Measurements from ENCODE around the gene HYAL1. TPM values are rescaled to one million over a fixed set of nuclear protein-coding genes. Genes with fewer than 3 reads are reported as not detected.
A peak's percentile ranks its signal among the peaks of the same experiment; 100 is the strongest.

Gene HYAL1
- total and polyA plus RNA-seq, 2 donors from 2014 or later: 47.5 to 126 TPM

- TF ChIP-seq, protein P1, sequence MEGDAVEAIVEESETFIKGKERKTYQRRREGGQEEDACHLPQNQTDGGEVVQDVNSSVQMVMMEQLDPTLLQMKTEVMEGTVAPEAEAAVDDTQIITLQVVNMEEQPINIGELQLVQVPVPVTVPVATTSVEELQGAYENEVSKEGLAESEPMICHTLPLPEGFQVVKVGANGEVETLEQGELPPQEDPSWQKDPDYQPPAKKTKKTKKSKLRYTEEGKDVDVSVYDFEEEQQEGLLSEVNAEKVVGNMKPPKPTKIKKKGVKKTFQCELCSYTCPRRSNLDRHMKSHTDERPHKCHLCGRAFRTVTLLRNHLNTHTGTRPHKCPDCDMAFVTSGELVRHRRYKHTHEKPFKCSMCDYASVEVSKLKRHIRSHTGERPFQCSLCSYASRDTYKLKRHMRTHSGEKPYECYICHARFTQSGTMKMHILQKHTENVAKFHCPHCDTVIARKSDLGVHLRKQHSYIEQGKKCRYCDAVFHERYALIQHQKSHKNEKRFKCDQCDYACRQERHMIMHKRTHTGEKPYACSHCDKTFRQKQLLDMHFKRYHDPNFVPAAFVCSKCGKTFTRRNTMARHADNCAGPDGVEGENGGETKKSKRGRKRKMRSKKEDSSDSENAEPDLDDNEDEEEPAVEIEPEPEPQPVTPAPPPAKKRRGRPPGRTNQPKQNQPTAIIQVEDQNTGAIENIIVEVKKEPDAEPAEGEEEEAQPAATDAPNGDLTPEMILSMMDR (IDR thresholded peaks at IDR 0.05; ENCODE audit: borderline replicate concordance, extremely low read depth, insufficient read depth): no peak
- Histone ChIP-seq H3K27me3 (ENCODE audit: control insufficient read depth, insufficient read depth, low read length) (no peaks in the 10 kb centered on the region), H3K4me3 (ENCODE audit: low read length in 3 of 3) (peak within 1 kb of the TSS; percentile 81 to 97 (median 86)), H3K9me3 (ENCODE audit: control insufficient read depth in 2 of 3, insufficient read depth in 1 of 3, low read length in 3 of 3) (no peaks in the 10 kb centered on the region), H3K4me1 (ENCODE audit: control insufficient read depth in 2 of 3, insufficient read depth in 2 of 3, low read depth in 1 of 3, low read length in 3 of 3) (peaks cover 0 to 36% (median 21%) of the 10 kb centered on the region in 3 donors), H3K9ac (ENCODE audit: low read length in 3 of 3) (peak within 1 kb of the TSS; percentile 70 to 91 (median 72)), H3K27ac (ENCODE audit: low read depth in 2 of 2, low read length in 2 of 2) (peak within 1 kb of the TSS; percentile 96 to 98), H3K36me3 (ENCODE audit: control insufficient read depth in 2 of 3, insufficient read depth in 3 of 3, low read length in 3 of 3) (peaks cover 0 to 26% (median 14%) of the 10 kb centered on the region in 3 donors)
- intact Hi-C loops (cut with DNase I): no loop called here
- FAIRE-seq (no peak), DNase-seq (peak; percentile 96 to 99 (median 97))
These were observed 47.4 kb upstream of the HYAL1 start, which contains the start of the genes CYB561D2 and NPRL2 for GRCh38 chr3:50350527-50351322. Gene CYB561D2, plus strand, starts transcription at chr3:50350862. Its CDS starts 572 bp downstream, at chr3:50351434. Gene NPRL2, minus strand, starts transcription at chr3:50350775. Its CDS starts 123 bp downstream, at chr3:50350652.

- Histone ChIP-seq H3K4me3 (ENCODE audit: low read length in 3 of 3) (peak overlapping the region; percentile 81 to 97 (median 86)), H3K27ac (ENCODE audit: low read depth in 2 of 2, low read length in 2 of 2) (peak overlapping the region; percentile 40 to 96), H3K9ac (ENCODE audit: low read length in 3 of 3) (peak overlapping the region; percentile 34 to 91 (median 70)), H3K27me3 (ENCODE audit: control insufficient read depth, insufficient read depth, low read length) (no peaks in the 10 kb centered on the region), H3K36me3 (ENCODE audit: control insufficient read depth in 2 of 3, insufficient read depth in 3 of 3, low read length in 3 of 3) (peaks cover 0 to 21% (median 14%) of the 10 kb centered on the region in 3 donors), H3K4me1 (ENCODE audit: control insufficient read depth in 2 of 3, insufficient read depth in 2 of 3, low read depth in 1 of 3, low read length in 3 of 3) (peaks cover 0 to 36% (median 17%) of the 10 kb centered on the region in 3 donors), H3K9me3 (ENCODE audit: control insufficient read depth in 2 of 3, insufficient read depth in 1 of 3, low read length in 3 of 3) (no peaks in the 10 kb centered on the region)
- TF ChIP-seq, protein P1 (IDR thresholded peaks at IDR 0.05; ENCODE audit: borderline replicate concordance, extremely low read depth, insufficient read depth): no peak
- no peak for FAIRE-seq
- no peak for DNase-seq
- intact Hi-C loops (cut with DNase I): no loop called here
These were observed 46.8 kb upstream of the HYAL1 start for GRCh38 chr3:50350213-50350526.

DNA sequence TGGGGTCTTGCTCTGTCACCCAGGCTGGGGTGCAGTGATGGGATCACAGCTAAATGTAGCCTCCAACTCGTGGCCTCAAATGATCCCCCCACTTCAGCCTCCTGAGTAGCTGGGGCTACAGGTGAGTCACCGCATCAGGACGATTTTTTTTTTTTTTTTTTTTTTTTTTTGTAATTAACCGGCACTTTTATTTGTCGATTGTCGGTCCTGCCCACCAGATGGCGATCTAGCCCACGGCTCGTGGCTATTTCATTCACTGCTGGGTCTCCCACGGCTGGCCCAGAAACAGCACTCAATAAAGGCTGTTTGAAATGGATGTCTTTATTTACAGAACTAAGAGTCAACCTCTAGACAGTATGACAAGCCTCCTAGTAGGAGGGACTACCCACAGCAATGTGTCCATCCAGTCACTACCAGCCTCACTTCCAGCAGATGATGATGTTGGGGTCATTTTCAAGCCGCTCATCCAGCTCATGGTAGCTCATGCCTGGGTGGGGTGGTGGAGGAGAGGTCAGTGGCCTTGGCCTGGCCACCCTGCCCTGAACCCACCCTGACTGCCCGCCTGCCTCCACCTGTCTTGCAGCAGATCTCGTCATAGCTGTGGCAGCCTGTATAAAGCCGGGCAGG is 43.9 kb upstream of the HYAL1 start:
- intact Hi-C loops (cut with DNase I): loop anchor here (5.0 kb wide), 1 partner anchor 195 kb away; no protein-coding TSS in a partner anchor

More for the DNA sequence above, 43.9 kb upstream of the HYAL1 start:
- no peaks in the 10 kb centered on the region for H3K27me3 ChIP-seq (ENCODE audit: control insufficient read depth, insufficient read depth, low read length)
- peak; percentile 82 to 90 (median 85) for DNase-seq
- no peaks in the 10 kb centered on the region for H3K9me3 ChIP-seq (ENCODE audit: control insufficient read depth in 2 of 3, insufficient read depth in 1 of 3, low read length in 3 of 3)
- peak; percentile 85 for FAIRE-seq
- H3K4me1 ChIP-seq (ENCODE audit: control insufficient read depth in 2 of 3, insufficient read depth in 2 of 3, low read depth in 1 of 3, low read length in 3 of 3): peaks cover 0 to 33% (median 14%) of the 10 kb centered on the region in 3 donors
- H3K9ac ChIP-seq (ENCODE audit: low read length in 3 of 3): no peak overlapping the region
- H3K27ac ChIP-seq (ENCODE audit: low read depth in 2 of 2, low read length in 2 of 2): no peak overlapping the region
- peaks cover 0 to 4% (median 4%) of the 10 kb centered on the region in 3 donors for H3K36me3 ChIP-seq (ENCODE audit: control insufficient read depth in 2 of 3, insufficient read depth in 3 of 3, low read length in 3 of 3)
- TF ChIP-seq, protein P1 (IDR thresholded peaks at IDR 0.05; ENCODE audit: borderline replicate concordance, extremely low read depth, insufficient read depth): peak; percentile 69
- peak overlapping the region in 1 of 3 donors; percentile 11 for H3K4me3 ChIP-seq (ENCODE audit: low read length in 3 of 3)
